Activated CD8-positive, alpha-beta memory T cell treated with anti-CD3 and anti-CD28 coated beads, Interleukin-2, amount 50 U/mL, for 48 hours (primary cell): ENCODE measurements around the gene ZFP1.

ENCODE experiments used
- DNase-seq: peaks from one replicate; pipeline ENCODE4 v3.0.0-alpha.2; 2020

ZFP1 gene

DNA sequence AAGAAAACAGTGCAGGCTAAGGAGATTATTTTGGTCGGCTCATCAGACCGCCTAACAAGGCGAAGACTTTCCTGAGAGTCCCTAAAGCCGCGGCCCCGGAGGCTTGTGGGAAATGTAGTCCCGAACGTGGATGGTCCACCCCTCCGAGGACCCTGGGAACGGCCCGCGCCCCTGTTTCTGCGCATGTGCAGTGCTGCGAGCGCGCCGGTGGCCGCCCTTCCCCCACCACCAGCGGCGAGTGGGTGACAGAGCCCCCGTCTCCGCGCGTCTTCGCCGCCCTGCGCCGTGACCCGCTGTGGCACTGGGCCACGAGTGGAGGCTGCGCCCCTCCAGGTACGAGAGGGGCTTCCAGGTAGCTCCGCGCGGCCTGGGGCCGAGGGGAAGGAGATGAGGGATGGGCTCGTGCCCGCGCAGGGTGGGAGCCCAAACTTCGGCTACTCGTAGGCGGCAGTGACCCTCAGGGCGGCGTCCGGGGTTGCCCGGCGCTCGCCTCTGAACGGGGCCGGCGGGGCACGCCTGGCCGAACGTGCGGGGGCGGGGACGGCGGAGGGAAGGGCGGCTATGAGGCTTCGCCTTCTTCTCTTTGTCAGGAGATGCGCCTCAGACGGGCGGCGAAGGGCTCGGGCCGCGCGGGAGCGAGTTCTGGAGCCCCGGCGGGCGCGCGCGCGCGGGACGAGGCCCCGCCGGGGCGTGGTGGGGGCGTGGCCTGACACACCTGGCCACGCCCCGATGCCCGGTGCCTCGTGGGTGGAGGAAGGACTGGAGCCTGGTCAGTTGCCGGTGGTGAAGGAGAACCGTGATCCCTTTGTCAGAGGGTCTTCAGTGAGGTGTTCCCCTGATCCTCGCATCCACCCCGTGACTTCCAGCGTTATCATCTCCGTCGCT, at the start of gene ZFP1:
ZFP1 (plus strand) TSS at position 214 of the 885 bp plus-strand sequence. CDS start 4,428 bp downstream, outside the sequence.
- DNase-seq: peak; percentile 99

DNA sequence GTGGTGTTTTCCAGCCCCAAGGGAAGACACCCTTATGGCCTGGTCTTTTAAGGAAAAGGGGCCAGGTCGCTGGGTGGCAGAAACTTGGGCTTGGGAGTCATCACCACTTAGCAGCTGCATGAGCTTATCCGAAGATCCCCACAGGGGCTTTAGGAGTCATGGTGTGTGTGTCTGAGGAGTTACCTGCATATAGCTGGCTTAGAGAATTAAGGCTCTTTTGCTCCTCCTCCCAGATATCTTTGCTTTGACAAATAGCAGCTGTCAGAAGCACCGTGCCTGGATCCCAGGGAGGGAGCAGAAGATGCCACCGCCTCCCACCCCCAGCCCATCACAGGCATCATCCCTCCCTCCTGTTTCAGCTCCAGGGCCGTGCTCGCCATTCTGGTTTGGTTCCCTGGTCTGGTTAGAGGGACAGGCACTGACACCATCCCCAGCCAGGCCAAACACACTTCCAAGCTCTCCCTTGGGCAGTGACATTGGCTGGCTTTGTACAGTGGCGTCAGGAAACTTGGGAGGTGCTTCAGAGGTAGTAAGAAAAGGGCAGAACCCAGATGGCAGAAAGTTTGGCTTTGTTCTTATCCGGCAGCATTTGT, 49.2 kb upstream of the ZFP1 start:
- DNase-seq: no peak

DNA sequence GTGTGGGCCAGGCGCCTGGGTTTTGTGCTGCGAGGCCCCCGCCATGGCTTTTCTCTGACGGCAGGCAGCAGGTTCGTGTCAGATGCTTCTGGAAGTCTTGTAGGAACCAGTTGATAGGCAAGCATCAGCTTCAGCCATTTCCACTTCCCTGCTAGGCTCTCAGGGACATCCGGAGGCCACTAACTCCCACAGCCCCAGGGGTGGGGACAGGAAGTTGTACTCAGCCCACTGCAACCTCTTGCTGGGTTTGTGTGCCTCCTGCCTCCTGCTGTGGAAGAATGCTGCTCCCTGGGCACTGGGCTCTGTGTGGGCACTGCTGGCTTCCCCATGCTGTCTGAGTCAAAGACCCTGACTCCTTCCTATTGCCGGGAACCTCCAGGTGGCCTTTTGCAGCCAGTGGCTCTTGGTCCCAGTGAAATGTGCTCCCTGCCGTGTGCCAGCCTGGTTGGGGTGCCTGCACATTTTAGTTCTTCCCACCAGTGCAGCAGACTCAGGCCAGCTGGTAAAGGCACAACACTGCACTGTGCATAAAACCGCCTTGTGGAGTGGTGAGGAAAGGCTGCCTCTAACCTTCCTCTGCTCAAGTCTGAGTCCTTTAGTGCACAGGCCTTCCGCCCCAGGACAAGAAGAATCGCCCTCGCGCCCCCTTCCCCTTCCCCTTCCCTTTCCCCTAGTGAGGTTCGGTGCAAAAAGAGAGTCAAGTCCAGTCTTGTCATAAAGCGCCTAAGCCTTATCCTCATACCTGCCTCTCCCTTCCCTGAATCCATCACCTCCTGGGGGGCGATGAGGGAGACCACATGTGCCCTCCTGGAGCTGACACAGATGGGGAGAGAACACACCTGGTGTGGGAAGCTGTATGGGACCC, 48.4 kb upstream of the ZFP1 start:
- DNase-seq: no peak

DNA sequence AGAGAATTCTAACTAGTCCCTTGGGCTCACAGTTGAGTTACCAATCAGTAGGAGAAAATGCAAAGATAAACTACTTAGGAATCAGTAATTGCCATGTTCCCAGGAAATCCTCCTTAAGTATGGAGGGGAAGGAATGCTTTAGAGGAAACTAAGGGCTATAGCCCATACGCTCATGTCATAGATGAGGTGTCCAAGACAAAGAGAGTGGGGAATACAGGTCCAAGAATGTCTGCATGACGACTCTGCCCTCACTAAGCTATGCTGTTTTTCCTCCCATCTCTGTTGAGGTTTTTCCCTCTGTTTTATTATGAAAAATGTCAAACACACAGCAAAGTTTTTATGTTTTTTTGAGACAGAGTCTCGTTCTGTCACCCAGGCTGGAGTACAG, 47.7 kb upstream of the ZFP1 start:
- DNase-seq: no peak

DNA sequence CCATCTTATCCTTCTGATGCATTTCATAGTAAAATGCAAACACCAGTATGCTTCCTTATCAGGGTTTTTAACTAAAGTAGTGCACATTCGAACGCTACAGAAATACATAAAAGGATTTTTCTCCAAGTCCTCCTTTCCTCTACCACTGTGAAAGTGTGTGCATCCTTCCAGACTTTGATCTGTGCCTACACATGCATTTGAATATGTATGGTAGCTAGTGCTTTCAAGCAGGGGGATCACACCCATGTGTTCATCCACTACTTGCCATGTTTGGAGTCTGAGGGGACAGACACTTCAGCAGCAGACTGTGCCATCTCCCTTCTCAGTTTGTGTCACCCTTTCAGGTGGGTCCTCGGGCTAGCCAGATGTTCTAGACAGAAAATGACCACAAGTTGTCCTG, 46.7 kb upstream of the ZFP1 start:
- no peak for DNase-seq

DNA sequence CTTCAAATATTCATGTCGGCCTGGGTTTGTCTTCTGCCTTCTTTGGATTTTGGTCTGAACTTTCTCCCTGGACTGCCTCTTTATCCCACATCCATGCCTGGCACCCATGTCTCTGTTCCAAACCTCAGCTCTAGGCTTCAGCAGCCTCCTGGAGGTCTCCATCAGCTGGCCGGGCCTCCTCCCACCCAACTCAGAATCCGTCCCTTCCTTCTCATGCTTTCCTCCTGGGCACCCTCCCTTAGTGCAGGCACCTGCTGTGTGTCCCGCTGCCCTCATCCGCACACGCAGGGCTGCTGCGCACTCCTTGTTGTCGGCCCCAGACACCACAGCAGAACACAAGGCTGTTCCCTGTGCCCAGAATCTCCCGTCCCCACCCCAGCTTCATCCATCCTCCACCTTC, 45.7 kb upstream of the ZFP1 start:
- DNase-seq: no peak

DNA sequence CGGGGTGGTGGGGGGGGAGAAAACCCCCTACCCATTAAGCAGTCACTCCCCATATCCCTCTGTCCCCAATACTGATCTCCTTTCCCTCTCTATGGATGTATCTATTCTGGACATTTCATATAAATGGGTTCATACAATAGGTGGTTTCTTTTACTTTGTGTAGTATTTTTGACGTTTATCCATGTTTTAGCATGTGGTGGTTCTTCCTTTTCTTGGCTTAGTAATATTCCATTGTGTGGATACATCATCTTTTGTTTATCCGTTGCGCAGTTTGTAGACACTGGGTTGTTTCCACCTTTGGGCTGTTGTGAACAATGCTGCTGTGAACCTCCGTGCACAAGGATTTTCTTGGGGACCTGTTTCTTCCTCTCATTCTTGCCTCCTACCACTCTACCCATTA, 44.3 kb upstream of the ZFP1 start:
- no peak for DNase-seq

DNA sequence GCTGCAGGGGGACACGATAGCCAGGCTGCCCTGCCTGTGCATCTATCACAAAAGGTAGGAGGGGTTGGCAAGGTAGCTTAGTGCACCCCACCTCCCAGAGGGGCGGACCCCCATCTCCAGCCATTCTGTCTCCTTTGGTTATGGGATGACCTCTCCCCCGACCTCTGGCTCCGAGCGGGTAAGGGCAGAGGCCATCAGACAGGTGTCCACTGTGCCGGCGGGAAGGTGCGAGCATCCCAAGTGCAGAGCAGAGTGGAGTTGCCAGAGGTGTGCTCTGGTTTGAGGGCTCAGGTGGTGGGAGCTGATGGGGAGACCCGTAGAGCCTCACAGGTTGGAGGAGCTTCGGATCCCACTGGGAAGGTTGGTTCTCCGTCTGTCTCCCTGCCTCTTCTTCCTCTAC, 43.5 kb upstream of the ZFP1 start:
- DNase-seq: no peak

DNA sequence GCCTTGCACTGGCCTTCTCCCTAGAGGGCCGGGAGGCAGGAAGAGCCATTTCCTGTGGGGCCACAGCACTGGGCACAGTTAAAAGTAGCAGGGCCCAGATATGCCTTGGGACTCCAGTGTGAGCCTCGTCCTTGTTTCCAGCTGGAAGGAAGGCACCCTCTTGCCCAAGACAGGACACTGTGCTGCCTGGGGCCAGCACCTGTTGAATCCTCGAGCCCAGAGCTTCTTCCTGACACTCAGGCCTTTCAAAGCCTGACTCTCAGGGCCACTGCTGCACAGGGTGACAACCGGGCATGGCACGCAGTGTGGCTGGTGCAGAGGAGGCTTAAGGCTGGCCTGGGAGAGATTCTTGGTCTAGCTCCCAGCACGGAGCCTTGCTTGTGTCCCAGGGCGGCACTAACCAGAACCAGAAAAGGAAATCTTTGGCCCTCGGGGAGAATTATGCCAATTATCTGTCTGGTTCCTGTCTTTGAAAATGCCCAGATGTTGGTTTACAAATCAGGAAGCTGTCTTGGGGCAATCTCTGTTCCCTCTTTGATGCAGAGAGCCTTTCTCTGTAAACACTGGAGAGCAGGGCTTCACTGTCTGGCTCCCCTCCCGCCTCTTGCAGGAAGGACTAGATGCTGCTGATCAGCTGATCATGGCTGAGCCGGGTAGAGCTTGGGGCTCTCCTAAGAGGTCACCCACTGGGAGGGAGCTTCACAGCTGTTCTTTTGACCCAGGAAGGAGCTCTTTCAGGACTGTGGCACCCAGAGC, 42.8 kb upstream of the ZFP1 start:
- no peak for DNase-seq

DNA sequence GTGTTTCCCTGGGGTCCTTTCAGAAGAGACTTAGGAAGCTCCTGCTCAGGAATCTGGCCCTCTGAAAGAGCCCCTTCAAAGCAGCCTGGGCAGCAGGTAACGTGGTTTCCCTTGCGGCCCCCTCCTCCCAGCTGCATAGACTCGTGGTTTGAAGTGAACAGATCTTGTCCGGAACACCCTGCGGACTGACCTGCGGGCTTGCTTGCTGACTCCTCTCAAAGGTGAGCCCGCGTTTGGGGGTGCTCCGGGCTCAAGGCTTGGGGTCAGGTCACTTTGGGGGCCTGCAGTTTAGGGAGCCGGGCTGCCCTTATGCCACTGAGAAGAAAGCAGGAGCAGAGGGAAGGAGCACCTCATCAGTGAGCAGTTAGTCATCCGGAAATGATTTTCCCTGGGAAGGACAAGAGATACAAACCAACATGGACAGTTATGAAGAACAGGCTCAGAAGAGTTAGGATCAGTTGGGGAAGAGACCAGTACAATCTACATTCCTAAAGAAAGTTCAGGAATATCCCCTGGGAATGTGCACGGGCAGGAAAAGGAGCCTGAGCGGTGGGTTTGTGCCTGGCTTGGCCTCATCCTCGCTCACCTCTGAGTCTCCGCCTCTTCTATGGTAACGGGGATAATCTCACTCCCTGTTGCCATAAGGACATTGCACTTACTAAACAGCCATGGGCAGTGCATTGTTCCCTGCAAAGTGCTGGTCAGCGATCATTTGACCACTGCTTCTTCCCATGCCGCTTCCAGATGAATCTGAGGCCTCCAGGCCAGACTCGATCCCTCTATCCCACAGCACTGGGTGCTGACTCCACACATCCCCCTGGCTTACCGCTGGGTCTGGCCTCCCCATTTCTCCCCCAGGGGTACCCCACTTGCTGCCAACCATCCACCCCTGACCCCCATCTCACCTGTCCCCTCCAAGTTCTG, 41.7 kb upstream of the ZFP1 start:
- no peak for DNase-seq

DNA sequence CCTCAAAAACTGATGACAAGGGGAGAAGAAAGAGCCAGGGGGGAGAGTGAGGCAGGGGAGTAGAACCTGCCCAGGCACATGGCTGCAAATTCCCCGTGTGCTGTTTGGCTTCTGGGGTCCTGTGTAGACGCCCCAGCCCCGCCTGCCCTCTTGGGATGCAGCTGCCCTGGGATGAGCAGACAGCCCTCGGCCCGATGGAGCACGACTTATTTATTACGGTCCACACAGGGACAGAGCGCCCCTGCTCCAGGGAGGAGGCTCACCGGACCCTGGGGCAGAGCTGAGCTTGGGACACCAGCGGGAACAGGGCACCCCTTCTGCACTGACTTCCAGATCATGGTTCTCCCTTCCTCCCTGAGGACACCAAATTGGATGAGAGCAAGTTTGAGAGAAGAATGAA, 40.8 kb upstream of the ZFP1 start:
- DNase-seq: no peak

DNA sequence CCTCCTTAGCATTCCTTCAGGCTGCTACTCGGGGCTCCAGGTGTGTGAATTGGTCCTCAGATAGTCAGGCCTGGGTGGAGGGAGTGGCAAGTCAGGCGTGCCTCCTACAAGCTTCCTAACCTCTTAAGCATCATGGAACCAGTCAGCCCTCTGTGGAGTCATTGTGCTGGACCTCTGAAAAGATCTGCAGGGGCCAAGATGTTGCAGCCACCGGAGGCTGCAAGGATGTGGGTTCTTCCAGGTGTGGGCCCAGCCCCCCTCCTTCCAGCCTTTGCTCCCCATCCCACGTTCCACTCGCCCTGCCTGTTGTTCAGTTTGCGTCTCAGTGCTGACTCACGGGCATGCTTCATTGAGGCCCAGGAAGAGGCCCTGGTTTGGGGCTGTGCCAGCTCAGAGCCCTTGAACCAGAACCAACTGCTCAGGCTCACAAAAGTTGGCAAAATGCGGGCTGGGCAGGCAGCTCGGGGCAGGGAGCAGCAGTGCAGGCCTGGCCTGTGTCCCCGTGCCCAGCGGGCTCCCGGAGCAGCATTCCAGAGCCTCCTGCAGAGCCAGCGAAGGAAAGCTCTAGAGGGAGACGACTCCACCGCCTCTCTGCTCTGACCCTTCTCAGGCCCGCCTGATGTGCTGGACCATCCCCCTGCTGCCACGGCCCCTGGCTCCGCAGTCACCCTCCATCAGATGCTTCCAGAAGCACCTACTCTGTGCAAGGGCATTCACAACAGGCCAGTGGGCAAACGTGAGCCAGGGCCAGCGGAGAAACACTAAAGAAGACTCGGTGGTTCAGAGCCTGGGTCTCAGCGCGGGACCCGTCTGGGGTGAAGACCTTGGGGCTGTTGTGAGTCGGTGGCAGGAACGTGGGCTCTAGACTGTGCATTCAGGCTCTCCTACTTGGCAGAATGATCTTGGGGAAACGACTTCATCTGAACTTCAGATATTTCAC, 39.3 kb upstream of the ZFP1 start:
- DNase-seq: peak; percentile 86

DNA sequence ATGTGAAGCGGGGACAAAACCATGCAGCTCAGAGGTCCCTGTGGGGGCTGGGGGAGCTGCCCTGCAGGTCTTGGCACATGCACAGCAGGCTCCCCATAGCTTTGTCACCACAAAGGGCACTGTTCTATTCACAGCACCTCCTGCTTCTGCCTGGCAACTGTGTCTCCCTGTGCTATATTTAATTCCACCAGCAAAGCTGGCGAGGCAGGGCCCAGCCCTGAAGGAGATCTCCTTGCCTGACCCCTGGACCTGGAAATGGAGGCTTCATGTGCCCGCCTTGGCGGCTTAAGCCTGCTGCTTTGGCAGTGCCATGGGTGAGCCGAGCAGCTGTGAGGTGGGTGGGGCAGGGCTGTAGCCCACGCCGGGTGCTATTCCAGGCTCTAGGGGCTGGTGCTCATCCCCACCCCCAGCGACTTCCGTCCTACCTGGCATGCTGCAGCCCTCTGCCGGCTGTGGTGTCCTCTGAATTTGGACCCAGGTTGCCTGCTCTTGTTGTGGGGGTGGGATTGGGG, 38.5 kb upstream of the ZFP1 start:
- no peak for DNase-seq

DNA sequence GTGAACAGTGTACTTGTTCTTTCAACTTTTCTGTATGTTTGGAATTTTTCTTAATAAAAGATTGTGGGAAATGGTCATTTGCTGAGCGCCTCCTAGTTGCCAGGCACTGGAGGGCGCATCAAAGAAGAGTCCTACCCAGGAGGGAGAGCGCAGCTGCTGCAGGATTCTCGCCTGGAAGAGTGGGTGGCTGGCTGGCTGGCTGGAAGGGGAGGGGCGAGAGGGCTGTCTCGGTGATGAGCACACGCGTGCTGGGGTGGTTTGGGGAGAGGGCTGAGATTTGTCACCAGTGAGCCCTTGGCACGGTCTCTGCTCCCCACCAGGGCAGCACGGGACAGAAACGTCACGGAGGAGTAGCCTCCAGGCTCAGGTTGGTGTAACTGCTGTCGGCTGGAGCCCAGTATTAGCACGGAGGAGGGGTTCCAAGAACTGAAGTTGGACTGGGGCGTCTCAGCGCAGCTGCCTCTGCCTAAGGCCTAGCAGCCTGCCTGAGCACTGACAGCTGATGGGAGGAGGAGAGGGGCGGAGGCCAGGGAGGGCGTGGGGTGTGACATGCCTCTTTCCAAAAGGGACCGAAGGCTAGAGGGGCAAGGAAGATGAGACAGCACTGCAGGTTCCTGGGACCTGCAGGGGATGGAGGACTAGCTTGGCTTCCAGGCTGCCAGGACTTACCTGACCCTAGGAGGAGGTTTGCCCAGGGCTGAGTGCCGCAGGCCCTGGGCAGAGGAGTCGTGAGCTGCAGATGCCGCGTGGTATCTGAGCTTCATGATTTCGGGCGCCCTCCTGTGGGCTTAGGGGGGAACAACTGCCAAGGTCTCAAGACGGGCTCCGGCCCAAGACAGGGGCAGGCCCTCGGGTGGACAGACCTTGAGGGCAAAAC, 37.4 kb upstream of the ZFP1 start:
- DNase-seq: peak; percentile 89

DNA sequence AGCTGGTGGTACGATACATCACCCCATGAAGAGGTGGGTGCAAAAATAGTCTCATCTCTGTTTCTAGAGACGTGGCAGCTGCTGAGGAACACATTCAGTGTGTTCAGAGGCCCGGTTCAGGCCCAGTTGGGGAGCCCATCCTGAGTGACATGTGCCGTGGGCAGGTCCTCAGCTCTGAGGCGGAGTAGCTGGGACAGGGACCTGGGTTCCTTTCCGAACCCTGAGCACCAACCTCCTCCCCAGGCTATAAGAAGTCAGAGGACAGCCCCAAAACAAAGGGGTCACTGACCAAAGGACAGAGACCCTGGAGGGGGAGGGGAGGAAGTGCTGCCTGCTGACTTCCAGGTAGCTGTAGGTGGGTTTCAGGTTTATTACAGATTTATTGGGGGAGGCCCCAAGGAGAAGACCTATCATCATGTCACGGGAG, 36.8 kb upstream of the ZFP1 start:
- no peak for DNase-seq

DNA sequence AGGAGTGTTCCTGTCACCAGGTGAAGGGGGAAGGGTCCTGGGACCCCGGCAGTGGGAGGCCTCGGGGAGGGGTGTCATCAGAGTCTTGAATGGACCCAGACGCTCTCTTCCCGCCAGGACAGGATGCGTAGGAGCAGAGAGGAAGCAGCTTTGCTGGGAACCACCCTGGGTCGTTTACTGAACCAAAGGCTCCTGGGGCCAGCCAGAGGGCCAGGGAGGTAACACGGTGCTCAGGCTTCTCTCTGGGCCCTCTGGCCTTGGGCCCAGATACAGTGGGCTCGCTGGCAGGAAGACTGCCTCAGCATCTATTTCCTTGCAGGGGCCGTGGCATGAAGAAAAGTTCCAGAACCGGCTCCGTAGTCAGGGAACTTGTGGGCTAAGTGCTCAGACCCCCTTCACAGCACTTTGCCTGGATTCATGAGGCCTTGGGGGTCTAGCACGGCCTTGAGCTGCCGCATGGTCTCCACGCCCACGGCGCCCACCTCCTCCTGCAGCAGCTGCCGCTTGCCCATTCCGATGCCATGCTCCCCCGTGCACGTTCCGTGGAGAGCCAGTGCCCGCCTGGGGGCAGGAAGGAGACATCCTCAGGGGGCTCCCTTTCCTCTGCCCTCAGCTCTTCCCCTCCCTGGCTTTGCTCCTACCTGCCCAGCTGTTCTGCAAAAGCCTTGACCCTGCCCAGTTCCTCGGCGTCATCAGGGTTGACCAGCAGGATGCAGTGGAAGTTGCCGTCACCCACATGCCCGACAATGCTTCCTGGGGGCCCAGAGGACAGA, 36.2 kb upstream of the ZFP1 start:
- no peak for DNase-seq

DNA sequence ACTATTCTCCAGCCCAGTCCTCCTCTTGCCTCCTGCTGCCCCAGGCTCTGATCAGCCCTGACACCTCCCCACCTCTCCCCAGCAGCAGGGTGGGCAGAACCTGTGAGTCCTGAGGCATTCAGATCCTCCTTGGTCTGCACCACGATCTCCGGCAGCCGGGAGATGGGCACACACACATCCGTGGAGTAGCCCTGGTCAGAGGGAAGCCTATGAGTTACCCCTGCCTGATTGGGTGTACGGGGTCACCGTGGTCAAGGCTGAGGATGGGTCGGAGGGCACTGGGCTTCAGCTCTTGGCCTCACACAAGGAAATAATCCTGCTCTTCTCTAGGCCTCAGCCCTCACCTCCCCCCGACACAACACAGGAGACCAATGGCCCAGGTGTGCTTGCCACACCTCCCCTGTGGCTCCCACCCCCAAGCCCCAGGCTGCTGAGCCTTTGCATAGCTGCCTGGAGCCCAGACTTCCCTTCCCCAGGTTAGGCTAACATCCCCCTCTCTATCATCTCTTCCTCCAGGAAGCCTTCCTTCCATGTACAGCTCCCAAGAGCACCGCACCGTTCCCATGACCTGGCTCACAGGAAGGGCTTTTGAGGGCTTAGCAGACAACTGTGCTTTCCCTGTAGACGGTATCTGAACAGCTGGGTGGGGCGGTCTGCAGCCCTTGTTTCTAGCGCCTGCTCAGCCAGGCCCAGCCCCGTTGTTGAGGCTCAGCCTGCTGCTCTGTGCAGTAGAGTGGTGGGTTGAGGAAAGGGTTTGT, 35.4 kb upstream of the ZFP1 start:
- DNase-seq: no peak
